Ureter (tissue), 1 donor: ENCODE results near the gene HOXB6. TPM values are rescaled to one million over a fixed set of nuclear protein-coding genes. Genes with fewer than 3 reads are reported as not detected.

Experiments
- DNase-seq: peaks from one replicate; pipeline ENCODE4 v3.0.0-alpha.2; 2020; ENCODE audit warnings: low spot score
- total RNA-seq: library from RNA; stranded (reverse); gene quantifications from one replicate; pipeline ENCODE4 v1.2.4, GENCODE V29; 2023
- donor health status: DM: yes; HTN: yes; CAD: no.

The HOXB6 gene
- total RNA-seq, 1 donor from 2014 or later = 111 TPM

- DNase-seq = no peak
These were observed 38.7 kb downstream of the HOXB6 start for GRCh38 chr17:48565925-48566710.

GRCh38 chr17:48565022-48565554, 39.7 kb downstream of the HOXB6 start:
- DNase-seq = no peak

GRCh38 chr17:48564188-48565021, 40.4 kb downstream of the HOXB6 start:
- no peak for DNase-seq

GRCh38 chr17:48563867-48564187, 41.0 kb downstream of the HOXB6 start:
- no peak for DNase-seq

- no peak for DNase-seq
These were observed 41.4 kb downstream of the HOXB6 start for GRCh38 chr17:48563385-48563838.

- DNase-seq = no peak
These were observed 41.9 kb downstream of the HOXB6 start for GRCh38 chr17:48562934-48563333.

- DNase-seq = no peak
These were observed 42.6 kb downstream of the HOXB6 start for GRCh38 chr17:48561884-48562810.

- DNase-seq = no peak
These were observed 44.7 kb downstream of the HOXB6 start for GRCh38 chr17:48559840-48560817.

- DNase-seq = no peak
These were observed 45.5 kb downstream of the HOXB6 start for GRCh38 chr17:48559122-48559839.

GRCh38 chr17:48558831-48559121, 46.0 kb downstream of the HOXB6 start:
- DNase-seq = no peak

- DNase-seq = no peak
These were observed 46.5 kb downstream of the HOXB6 start for GRCh38 chr17:48558057-48558830.

GRCh38 chr17:48556576-48557401, 48.0 kb downstream of the HOXB6 start:
- no peak for DNase-seq

GRCh38 chr17:48556229-48556575, 48.6 kb downstream of the HOXB6 start:
- DNase-seq = no peak

GRCh38 chr17:48555258-48556228, 49.2 kb downstream of the HOXB6 start:
- DNase-seq = no peak

- DNase-seq = no peak
These were observed 50.2 kb downstream of the HOXB6 start for GRCh38 chr17:48554412-48555257.

- DNase-seq = no peak
These were observed 51.0 kb downstream of the HOXB6 start for GRCh38 chr17:48553826-48554225.
